HG02943 (cell line): ENCODE results near the gene MS4A15.
"Not testable (repeated sequence)": the region's sequence is repeated elsewhere in the genome, so short reads cannot be mapped to it uniquely, and the experiment has no call there.

Experiments used
- ATAC-seq: cut with Tn5 transposase; IDR thresholded peaks from one replicate; pipeline ENCODE4 v1.9.1; 2021; ENCODE audit warnings: mild to moderate bottlenecking, low read depth, moderate library complexity; ENCODE audit not compliant: unreplicated experiment

The MS4A15 gene

GRCh38 chr11:60797846-60798630, 41.4 kb downstream of the MS4A15 start:
- ATAC-seq, result no peak

GRCh38 chr11:60798631-60799030, 42.0 kb downstream of the MS4A15 start:
- no peak for ATAC-seq

GRCh38 chr11:60801194-60801593, 44.5 kb downstream of the MS4A15 start:
- no peak for ATAC-seq

DNA sequence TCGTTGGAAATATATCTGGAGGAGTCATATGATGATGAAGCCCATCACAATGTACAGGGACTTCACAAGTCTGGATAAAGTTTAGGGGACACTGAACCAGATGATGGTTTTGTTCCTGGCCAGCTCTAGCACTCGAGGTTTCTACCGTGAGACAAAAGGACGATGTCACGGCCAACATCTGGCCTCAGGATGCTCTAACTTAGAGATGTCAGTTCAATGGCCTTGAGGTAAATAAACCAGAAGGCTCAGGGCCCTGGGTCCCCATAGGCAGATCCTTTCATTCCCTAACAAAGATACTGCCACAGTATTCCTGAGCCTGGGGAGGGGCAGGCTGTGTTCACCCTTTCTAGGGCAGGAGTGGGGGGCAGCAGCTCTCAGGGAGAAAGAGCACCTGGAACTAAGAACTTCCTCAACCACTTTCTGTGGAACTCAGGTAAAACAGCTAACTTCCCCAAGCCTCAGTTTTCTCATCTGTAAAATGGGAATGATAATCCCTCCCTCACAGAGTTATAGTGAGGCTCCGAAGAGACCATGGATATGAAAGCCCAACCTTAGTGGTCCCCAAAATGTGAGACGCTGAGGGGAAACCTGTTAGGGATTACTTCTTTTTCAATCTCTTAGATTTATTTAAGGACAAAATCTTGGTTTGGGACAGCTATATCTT, 46.7 kb downstream of the MS4A15 start:
- ATAC-seq, result no peak

DNA sequence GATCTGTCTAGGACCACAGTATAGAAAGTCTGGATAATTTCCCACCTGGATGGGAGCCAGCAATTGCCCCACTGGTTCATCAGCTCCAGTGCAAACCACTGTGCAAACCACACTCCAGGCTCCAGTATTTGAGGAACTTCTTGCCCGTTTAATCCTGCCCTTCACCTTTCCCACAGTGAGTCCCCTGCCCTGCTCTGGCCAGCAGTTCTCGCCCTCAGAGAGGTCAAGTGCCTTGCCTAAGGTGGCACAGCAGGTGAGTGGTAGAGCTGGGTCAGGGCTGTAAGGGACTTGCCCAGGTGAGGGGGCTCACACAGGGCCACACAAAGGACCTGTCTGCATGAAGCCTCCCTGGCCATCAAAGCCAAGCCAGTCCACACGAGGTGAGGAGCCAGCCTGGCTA, 52.6 kb downstream of the MS4A15 start:
- no peak for ATAC-seq

- no peak for ATAC-seq
Measured at GRCh38 chr11:60809691-60810090, 53.0 kb downstream of the MS4A15 start.

DNA sequence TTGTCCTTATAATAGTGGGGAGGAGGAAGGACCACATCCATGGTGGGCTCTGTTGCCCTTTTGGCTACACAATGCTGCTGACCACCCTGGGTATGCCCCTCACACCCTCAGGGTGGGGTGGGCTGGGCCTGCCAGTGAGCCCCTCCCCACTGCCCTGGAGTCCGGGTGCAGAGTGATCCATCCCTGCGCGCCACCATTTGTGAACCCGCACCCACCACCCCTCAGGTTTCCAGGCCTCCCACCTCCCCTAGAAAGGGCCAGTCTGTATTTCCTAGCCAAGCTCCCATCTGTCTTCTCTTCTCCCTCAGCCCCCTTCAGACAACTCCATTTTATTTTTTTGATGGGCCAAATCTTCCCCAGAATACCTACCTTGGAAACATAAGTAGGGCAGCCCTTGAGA, 53.5 kb downstream of the MS4A15 start:
- ATAC-seq, result no peak

DNA sequence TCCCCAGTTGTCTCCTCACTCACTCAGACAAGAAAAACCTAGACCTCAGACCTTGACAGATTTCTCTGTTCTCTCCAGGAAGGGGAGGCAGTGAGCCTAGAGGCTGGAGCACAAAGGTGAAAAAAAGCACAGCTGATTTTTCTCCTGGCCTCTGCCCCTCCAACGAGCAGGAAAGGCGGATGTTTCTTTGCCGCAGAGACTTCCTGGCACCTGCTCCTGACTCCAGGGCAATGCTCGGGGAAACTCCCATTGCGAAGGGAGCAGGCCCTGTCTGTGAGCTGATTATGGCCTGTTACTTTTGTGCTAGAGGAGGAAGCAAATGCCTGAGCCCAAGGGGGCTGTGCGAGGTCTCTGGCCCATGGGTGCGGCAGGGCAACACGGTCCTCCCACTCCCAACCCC, 53.9 kb downstream of the MS4A15 start:
- ATAC-seq, result no peak

DNA sequence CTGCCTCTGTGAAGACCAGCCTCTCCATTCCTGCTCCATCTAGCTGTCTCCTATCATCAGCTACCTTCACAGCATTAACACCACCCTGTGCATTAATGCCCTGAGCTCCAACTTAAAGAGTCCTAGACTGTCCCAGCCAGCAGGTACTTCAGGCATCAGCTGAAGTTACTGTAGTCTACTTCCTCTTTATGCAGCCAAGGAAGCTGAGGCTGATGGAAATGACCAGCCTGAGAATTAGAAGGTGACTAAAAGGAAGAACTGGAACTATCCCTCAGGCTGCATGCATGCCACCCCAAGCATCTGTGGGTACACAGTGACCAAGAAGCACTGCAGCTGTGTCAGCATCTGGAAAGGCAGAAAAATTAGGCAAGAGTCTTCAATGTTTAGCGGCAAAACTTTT, 56.7 kb downstream of the MS4A15 start:
- ATAC-seq, result no peak

DNA sequence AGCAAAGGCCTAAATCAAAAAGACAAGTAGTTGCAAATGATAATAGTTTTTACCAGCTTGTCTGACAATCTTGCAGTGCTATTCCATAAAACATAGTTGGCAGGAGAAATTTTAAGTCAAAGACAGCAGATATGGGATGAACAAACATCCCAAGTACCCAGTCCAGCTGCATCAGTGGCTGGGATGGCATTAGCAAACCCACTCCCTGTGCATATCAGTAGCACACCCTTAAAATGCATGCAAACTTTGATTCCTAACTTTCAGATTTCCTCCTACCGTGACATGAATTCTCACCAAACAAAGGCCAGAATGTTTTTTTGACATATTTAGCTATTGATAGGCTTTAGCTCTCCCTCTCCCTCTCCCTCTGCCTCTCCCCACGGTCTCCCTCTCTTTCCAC, 57.4 kb downstream of the MS4A15 start:
- ATAC-seq, result no peak

DNA sequence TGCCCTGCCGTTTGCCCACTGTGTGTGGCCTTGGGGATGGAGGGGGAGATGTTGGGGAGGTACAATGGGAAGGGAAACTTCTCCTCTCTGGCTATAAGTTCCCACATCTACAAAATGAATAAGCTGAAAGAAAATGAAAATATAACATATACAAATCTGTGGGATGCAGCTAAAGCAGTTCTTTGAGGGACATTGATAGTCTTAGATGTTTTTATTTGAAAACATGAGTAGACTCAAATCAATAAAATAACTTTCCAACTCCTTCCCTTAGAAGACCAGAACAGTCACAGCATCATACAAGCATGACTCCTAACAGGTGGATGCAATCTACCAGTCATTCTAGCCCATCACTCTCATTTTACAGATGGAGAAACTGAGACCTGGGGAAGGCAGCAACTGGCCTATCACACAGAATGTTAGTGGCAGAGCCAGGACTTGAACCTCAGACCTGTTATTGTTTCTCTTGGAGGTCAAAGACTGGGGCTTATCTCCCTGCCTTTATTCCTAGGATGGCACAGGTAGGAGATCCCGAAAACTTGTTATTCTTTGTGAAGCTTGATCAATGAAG, 60.0 kb downstream of the MS4A15 start:
- ATAC-seq, result no peak

- ATAC-seq, result no peak
Measured at GRCh38 chr11:60818057-60818456, 61.4 kb downstream of the MS4A15 start.

DNA sequence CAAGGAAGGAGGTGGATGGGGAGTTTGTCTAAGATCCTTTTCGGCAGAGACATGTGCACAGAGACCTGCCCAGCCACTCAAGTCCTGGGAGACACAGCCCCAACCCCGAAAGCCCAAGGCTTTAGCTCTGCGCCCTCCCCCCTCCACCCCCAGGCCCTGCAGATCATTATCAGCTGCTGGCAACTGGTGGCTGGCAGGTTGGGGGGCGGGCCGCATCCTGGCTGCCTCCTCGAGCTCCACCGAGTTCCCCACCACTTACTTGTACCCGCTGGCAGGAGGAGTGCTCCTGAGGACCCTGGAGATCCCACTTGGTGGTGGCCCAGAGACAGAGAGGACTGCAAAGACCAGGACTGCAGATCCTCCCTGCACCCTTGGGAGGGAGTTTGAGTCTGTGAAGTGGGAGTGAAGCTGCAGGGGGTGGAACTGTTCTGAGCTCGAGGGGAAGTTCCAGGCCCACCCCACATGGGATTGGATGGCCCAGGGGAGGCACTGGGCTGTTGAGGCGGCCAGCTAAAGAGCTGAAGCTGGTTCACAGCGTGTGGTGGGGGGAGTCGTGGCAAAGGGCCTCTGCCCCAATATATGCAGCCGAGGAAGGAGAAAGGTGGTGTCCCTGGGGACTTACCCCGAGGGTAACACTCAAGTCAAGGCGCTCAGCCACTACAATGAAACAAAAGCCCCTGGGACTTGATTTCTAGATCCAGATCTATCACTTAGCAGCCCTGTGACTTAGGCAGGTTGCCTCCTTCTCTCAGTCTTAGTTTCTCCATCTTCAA, 65.3 kb downstream of the MS4A15 start:
- no peak for ATAC-seq

GRCh38 chr11:60823745-60824306, 67.2 kb downstream of the MS4A15 start:
- not testable (repeated sequence) for ATAC-seq

DNA sequence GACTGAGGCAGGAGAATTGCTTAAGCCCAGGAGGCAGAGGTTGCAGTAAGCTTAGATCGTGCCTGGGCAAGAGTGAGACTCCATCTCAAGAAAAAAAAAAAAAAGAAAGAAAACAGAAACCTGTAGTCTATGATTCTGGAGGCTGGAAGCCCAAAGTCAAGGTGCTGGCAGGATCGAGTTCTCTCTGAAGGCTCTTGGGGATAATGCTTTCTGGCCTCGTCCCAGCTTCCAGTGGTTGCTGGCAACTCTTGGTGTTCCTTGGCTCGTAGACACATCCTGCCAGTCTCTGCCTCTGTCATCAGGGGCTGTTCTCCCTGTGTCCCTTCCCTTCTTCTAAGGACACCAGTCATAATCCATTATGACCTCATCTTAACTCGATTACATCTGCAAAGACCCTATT, 68.5 kb downstream of the MS4A15 start:
- no peak for ATAC-seq

GRCh38 chr11:60825790-60826189, 69.1 kb downstream of the MS4A15 start:
- ATAC-seq, result no peak
